Left ventricle myocardium inferior (tissue), 1 donor: ENCODE results near the gene RELT. TPM values are rescaled to one million over a fixed set of nuclear protein-coding genes. Genes with fewer than 3 reads are reported as not detected.
A peak's percentile ranks its signal among the peaks of the same experiment; 100 is the strongest.

Experiments
- DNase-seq: peaks from one replicate; pipeline ENCODE4 v3.0.0-alpha.2; 2020
- H3K27ac ChIP-seq: fragments of 200-600 bp; replicated peaks from 2 replicates; pipeline ENCODE4 v1.8.0; 2021
- H3K27me3 ChIP-seq: fragments of 200-600 bp; 2 replicates; pipeline ENCODE4 v1.8.0; 2021; ENCODE audit warnings: low read depth
- H3K36me3 ChIP-seq: fragments of 200-600 bp; 2 replicates; pipeline ENCODE4 v1.8.0; 2021
- H3K4me1 ChIP-seq: fragments of 200-600 bp; 2 replicates; pipeline ENCODE4 v1.8.0; 2021
- H3K4me3 ChIP-seq: fragments of 200-600 bp; 2 replicates; pipeline ENCODE4 v1.8.0; 2021; ENCODE audit warnings: mild to moderate bottlenecking, moderate library complexity
- H3K9me3 ChIP-seq: fragments of 200-600 bp; replicated peaks from 2 replicates; pipeline ENCODE4 v1.8.0; 2021
- CTCF ChIP-seq: fragments of 200-600 bp; IDR thresholded peaks from 2 replicates; pipeline ENCODE4 v1.8.0; 2021; ENCODE audit warnings: antibody characterized with exemption, mild to moderate bottlenecking, borderline replicate concordance
- intact Hi-C: fragments of 100-400 bp; cut with micrococcal nuclease; formaldehyde crosslinking; loops from one replicate; pipeline ENCODE4 v1.11.0; 2022
- total RNA-seq: library from RNA; stranded (reverse); fragmentation: NEBNext Ultra II Directional; extraction: Animal tissue kit (Norgen Biotek cat#: 25700); gene quantifications from one replicate; pipeline ENCODE4 v1.2.1, GENCODE V29; 2021
- donor health status: DM: no; HTN: yes; CAD: no; lungs with severe emphysema.

RELT gene
- total RNA-seq, 1 donor from 2014 or later, result 1.6 TPM

GRCh38 chr11:73345481-73346160, 30.6 kb upstream of the RELT start:
- TF ChIP-seq CTCF, result no peak
- H3K27me3 ChIP-seq, result no peaks in the 10 kb centered on the region
- DNase-seq, result no peak
- H3K4me1 ChIP-seq, result peaks cover 64% of the 10 kb centered on the region
- intact Hi-C loops, result no loop called here
- peak overlapping the region; percentile 54 for H3K27ac ChIP-seq
- no peaks in the 10 kb centered on the region for H3K9me3 ChIP-seq
- H3K36me3 ChIP-seq, result peaks cover 20% of the 10 kb centered on the region
- no peak overlapping the region for H3K4me3 ChIP-seq

- no peak for DNase-seq
- Histone ChIP-seq H3K4me3 (no peak overlapping the region), H3K27me3 (no peaks in the 10 kb centered on the region), H3K27ac (no peak overlapping the region), H3K4me1 (peaks cover 64% of the 10 kb centered on the region), H3K9me3 (no peaks in the 10 kb centered on the region), H3K36me3 (peaks cover 20% of the 10 kb centered on the region)
- intact Hi-C loops, result no loop called here
- TF ChIP-seq CTCF, result no peak
These were observed 29.8 kb upstream of the RELT start for GRCh38 chr11:73346186-73346935.

- Histone ChIP-seq H3K9me3 (no peaks in the 10 kb centered on the region), H3K36me3 (peaks cover 20% of the 10 kb centered on the region), H3K4me1 (peaks cover 60% of the 10 kb centered on the region), H3K27me3 (no peaks in the 10 kb centered on the region), H3K4me3 (no peak overlapping the region), H3K27ac (no peak overlapping the region)
- TF ChIP-seq CTCF, result no peak
- intact Hi-C loops, result no loop called here
- no peak for DNase-seq
These were observed 29.1 kb upstream of the RELT start for GRCh38 chr11:73347067-73347466.

- intact Hi-C loops, result no loop called here
- no peaks in the 10 kb centered on the region for H3K27me3 ChIP-seq
- peaks cover 42% of the 10 kb centered on the region for H3K4me1 ChIP-seq
- no peak overlapping the region for H3K4me3 ChIP-seq
- H3K36me3 ChIP-seq, result peaks cover 31% of the 10 kb centered on the region
- DNase-seq, result no peak
- H3K27ac ChIP-seq, result no peak overlapping the region
- no peaks in the 10 kb centered on the region for H3K9me3 ChIP-seq
- no peak for TF ChIP-seq CTCF
These were observed 27.4 kb upstream of the RELT start for GRCh38 chr11:73348838-73349237.

GRCh38 chr11:73349633-73350032, 26.6 kb upstream of the RELT start:
- peaks cover 34% of the 10 kb centered on the region for H3K4me1 ChIP-seq
- DNase-seq, result no peak
- H3K27ac ChIP-seq, result peak overlapping the region; percentile 19
- no peak overlapping the region for H3K4me3 ChIP-seq
- peaks cover 34% of the 10 kb centered on the region for H3K36me3 ChIP-seq
- TF ChIP-seq CTCF, result no peak
- H3K27me3 ChIP-seq, result no peaks in the 10 kb centered on the region
- H3K9me3 ChIP-seq, result no peaks in the 10 kb centered on the region
- intact Hi-C loops, result loop anchor here (5.0 kb wide), 1 partner anchor 308 kb away; no protein-coding TSS in a partner anchor
